Prostate gland (tissue), 2 donors: ENCODE results near the gene FOXJ3.

Experiments used
- POLR2A ChIP-seq: fragments of 450-650 bp; IDR thresholded peaks from one replicate; pipeline ENCODE4 v1.6.1; 2016; ENCODE audit warnings: antibody characterized with exemption, mild to moderate bottlenecking
- TF ChIP-seq, protein P1 (sequence below), 4 experiments: fragments of 200-600 bp in 2 of 4; fragments of 450-650 bp in 2 of 4; sonication (generic) in 2 of 4; IDR thresholded peaks; 1 replicate in 3 of 4; 2 replicates in 1 of 4; pipeline ENCODE4 v1.5.1; 2016 to 2019; ENCODE audit warnings: antibody characterized with exemption in 4 of 4, mild to moderate bottlenecking in 2 of 4, moderate library complexity in 2 of 4

DNA sequence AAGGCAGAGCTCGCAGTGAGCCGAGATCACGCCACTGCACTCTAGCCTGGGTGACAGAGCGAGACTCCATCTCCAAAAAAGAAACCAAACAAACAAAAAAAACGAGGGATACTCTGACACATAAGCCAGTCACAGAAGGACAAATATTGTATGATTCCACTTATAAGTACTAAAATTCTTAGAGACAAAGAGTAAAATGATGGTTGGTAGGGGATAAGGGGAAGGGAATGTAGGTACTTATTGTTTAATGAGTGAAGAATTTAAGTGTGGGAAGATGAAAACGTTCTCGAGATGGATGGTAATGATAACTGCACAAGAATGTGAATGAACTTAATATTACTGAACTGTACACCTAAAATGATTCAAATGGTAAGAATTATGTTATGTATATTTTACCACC is 103.8 kb downstream of the FOXJ3 start:
- TF ChIP-seq, protein P1, sequence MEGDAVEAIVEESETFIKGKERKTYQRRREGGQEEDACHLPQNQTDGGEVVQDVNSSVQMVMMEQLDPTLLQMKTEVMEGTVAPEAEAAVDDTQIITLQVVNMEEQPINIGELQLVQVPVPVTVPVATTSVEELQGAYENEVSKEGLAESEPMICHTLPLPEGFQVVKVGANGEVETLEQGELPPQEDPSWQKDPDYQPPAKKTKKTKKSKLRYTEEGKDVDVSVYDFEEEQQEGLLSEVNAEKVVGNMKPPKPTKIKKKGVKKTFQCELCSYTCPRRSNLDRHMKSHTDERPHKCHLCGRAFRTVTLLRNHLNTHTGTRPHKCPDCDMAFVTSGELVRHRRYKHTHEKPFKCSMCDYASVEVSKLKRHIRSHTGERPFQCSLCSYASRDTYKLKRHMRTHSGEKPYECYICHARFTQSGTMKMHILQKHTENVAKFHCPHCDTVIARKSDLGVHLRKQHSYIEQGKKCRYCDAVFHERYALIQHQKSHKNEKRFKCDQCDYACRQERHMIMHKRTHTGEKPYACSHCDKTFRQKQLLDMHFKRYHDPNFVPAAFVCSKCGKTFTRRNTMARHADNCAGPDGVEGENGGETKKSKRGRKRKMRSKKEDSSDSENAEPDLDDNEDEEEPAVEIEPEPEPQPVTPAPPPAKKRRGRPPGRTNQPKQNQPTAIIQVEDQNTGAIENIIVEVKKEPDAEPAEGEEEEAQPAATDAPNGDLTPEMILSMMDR (IDR thresholded peaks at IDR 0.05), result no peak
- no peak for TF ChIP-seq POLR2A
